SK-N-SH (cell line): ENCODE measurements around the gene ADAMTS6. TPM values are rescaled to one million over a fixed set of nuclear protein-coding genes. Genes with fewer than 3 reads are reported as not detected.

ENCODE experiments used
- CTCF ChIA-PET: fragments of 300-600, 350-600 bp; formaldehyde crosslinking; extraction: SDS; loops from one replicate; lab custom pipeline; 2021; lab: Yijun Ruan, JAX
- POLR2A ChIA-PET: fragments of 350-600 bp; sonication (Branson Sonifier 250); formaldehyde crosslinking; extraction: SDS; loops from one replicate; lab custom pipeline; 2020; ENCODE audit warnings: antibody characterized with exemption, inconsistent platforms; lab: Yijun Ruan, JAX
- DNase-seq: peaks from one replicate; pipeline ENCODE4 v3.0.0; 2012
- H2AFZ ChIP-seq: fragments of 200-600 bp; sonication (generic); 2 replicates; pipeline ENCODE4 v1.8.1; 2016; ENCODE audit warnings: antibody characterized with exemption, mild to moderate bottlenecking, low read depth
- H3F3A ChIP-seq: fragments of 200-600 bp; sonication (generic); replicated peaks from 2 replicates; pipeline ENCODE3; 2016; ENCODE audit warnings: antibody characterized with exemption, mild to moderate bottlenecking; ENCODE audit not compliant: insufficient read depth
- H3K27ac ChIP-seq, 2 experiments: fragments of 200-500 bp in 1 of 2; fragments of 200-600 bp in 1 of 2; sonication (Bioruptor generic) in 1 of 2; sonication (generic), shearing (Covaris generic) in 1 of 2; 2 replicates each; pipeline versions ENCODE4 v1.5.1 to v1.6.1; 2014 to 2016; ENCODE audit warnings: low read depth in 2 of 2, inconsistent platforms in 1 of 2, low read length in 1 of 2, mild to moderate bottlenecking in 1 of 2, mixed read lengths in 1 of 2
- H3K27me3 ChIP-seq: fragments of 200-600 bp; sonication (generic), shearing (Covaris generic); 2 replicates; pipeline ENCODE4 v1.6.1; 2016; ENCODE audit warnings: mixed run types; ENCODE audit not compliant: insufficient read depth
- H3K36me3 ChIP-seq, 2 experiments: fragments of 200-500 bp in 1 of 2; fragments of 200-600 bp in 1 of 2; sonication (Bioruptor generic) in 1 of 2; sonication (generic) in 1 of 2; replicated peaks in 1 of 2; 2 replicates each; pipeline versions ENCODE3 to v1.5.1; 2014 to 2016; ENCODE audit warnings: low read length in 1 of 2, mild to moderate bottlenecking in 1 of 2; ENCODE audit not compliant: insufficient read depth in 2 of 2, control insufficient read depth in 1 of 2
- H3K4me1 ChIP-seq, 2 experiments: fragments of 200-500 bp in 1 of 2; fragments of 200-600 bp in 1 of 2; sonication (Bioruptor generic) in 1 of 2; sonication (generic), shearing (Covaris generic) in 1 of 2; 2 replicates each; pipeline versions ENCODE4 v1.5.1 to v1.6.1; 2014 to 2016; ENCODE audit warnings: low read depth in 1 of 2, low read length in 1 of 2, mixed run types in 1 of 2; ENCODE audit not compliant: insufficient read depth in 2 of 2, control insufficient read depth in 1 of 2
- H3K4me2 ChIP-seq: fragments of 200-600 bp; sonication (generic), shearing (Covaris generic); 2 replicates; pipeline ENCODE4 v1.6.1; 2017; ENCODE audit warnings: mixed run types
- H3K4me3 ChIP-seq, 2 experiments: fragments of 200-500 bp in 1 of 2; fragments of 200-600 bp in 1 of 2; sonication (Bioruptor generic) in 1 of 2; sonication (generic), shearing (Covaris generic) in 1 of 2; 2 replicates each; pipeline versions ENCODE4 v1.5.1 to v1.8.1; 2014 to 2016; ENCODE audit warnings: low read depth in 2 of 2, inconsistent platforms in 1 of 2, low read length in 1 of 2, mild to moderate bottlenecking in 1 of 2, mixed read lengths in 1 of 2, moderate library complexity in 1 of 2
- H3K79me2 ChIP-seq: fragments of 200-600 bp; sonication (generic); 2 replicates; pipeline ENCODE4 v1.8.1; 2017; ENCODE audit warnings: mild to moderate bottlenecking; ENCODE audit not compliant: insufficient read depth
- H3K9ac ChIP-seq: fragments of 200-600 bp; sonication (generic); 2 replicates; pipeline ENCODE4 v1.6.1; 2017; ENCODE audit warnings: mixed run types
- H3K9me2 ChIP-seq: fragments of 200-600 bp; sonication (generic); 2 replicates; pipeline ENCODE4 v1.6.1; 2017; ENCODE audit warnings: mixed run types
- H3K9me3 ChIP-seq: fragments of 200-600 bp; sonication (generic); 2 replicates; pipeline ENCODE4 v1.6.1; 2017; ENCODE audit warnings: mixed run types, mild to moderate bottlenecking, moderate library complexity
- H4K20me1 ChIP-seq: fragments of 200-600 bp; sonication (generic); 2 replicates; pipeline ENCODE4 v1.6.1; 2017; ENCODE audit warnings: mild to moderate bottlenecking, mixed run types; ENCODE audit not compliant: insufficient read depth
- ELF1 ChIP-seq: IDR thresholded peaks from 2 replicates; pipeline ENCODE4 v1.4.0; 2012
- EP300 ChIP-seq, 2 experiments: IDR thresholded peaks; 2 replicates each; pipeline versions ENCODE4 v1.4.0 to v1.6.1; 2012; ENCODE audit warnings: borderline replicate concordance in 1 of 2, low read depth in 1 of 2, low read length in 1 of 2
- EZH2phosphoT487 ChIP-seq: fragments of 200-600 bp; sonication (generic); IDR thresholded peaks from 2 replicates; pipeline ENCODE4 v1.6.1; 2017; ENCODE audit warnings: low read depth, mixed run types, mild to moderate bottlenecking, antibody characterized with exemption, moderate library complexity, borderline replicate concordance
- GATA2 ChIP-seq: sonication (generic); formaldehyde crosslinking; IDR thresholded peaks from 2 replicates; pipeline ENCODE4 v1.5.0; 2020; ENCODE audit warnings: mild to moderate bottlenecking, missing genetic modification reagents
- NRF1 ChIP-seq: IDR thresholded peaks from 2 replicates; pipeline ENCODE4 v1.6.1; 2012; ENCODE audit warnings: low read depth, mild to moderate bottlenecking, low read length
- PBX3 ChIP-seq: IDR thresholded peaks from 2 replicates; pipeline ENCODE4; 2012
- RAD21 ChIP-seq: IDR thresholded peaks from 2 replicates; pipeline ENCODE4 v1.6.1; 2012; ENCODE audit warnings: mild to moderate bottlenecking, low read length
- RCOR1 ChIP-seq: fragments of 150-350 bp; IDR thresholded peaks from 2 replicates; pipeline ENCODE4 v1.6.1; 2017; ENCODE audit warnings: antibody characterized with exemption, low read length
- REST ChIP-seq: IDR thresholded peaks from 2 replicates; pipeline ENCODE4 v1.6.1; 2012; ENCODE audit warnings: mild to moderate bottlenecking, low read depth, low read length, moderate library complexity
- RFX5 ChIP-seq: IDR thresholded peaks from 2 replicates; pipeline ENCODE4 v1.6.1; 2012; ENCODE audit warnings: mild to moderate bottlenecking, improper control_type of control experiment, low read length
- RXRA ChIP-seq: IDR thresholded peaks from 2 replicates; pipeline ENCODE4 v1.4.0; 2012; ENCODE audit warnings: low read depth, mild to moderate bottlenecking, borderline replicate concordance
- SIN3A ChIP-seq: IDR thresholded peaks from 2 replicates; pipeline ENCODE4 v1.6.1; 2012; ENCODE audit warnings: low read depth, mild to moderate bottlenecking, low read length, moderate library complexity, borderline replicate concordance
- TEAD4 ChIP-seq: IDR thresholded peaks from 2 replicates; pipeline ENCODE4 v1.4.0; 2012; ENCODE audit warnings: mild to moderate bottlenecking, borderline replicate concordance; ENCODE audit not compliant: insufficient read depth
- WGBS: methylation state at CpG from one replicate; pipeline ENCODE4 v1.1.6; 2017; ENCODE audit warnings: low lambda C conversion rate; 5-methylcytosine and 5-hydroxymethylcytosine counted together
- polyA plus RNA-seq, 3 experiments: library from polyadenylated mRNA; depleted of rRNA; stranded (reverse); fragments of >200 nt; gene quantifications; 2 replicates each; pipeline ENCODE4 v1.2.3, GENCODE V29; 2012

ADAMTS6 gene
- polyA plus RNA-seq, 1 of the 3 experiments (the other 2 are of a cell fraction): 15.0 TPM

GRCh38 chr5:65482296-65482735, 596 bp upstream of the ADAMTS6 start:
- Histone ChIP-seq H3K79me2 (peaks cover 40% of the 10 kb centered on the region), H3K36me3 (no peaks in the 10 kb centered on the region), H3K4me1 (peaks cover 0 to 12% of the 10 kb centered on the region in 2 experiments; a peak in 1 of 4 replicates), H3K9me2 (no peaks in the 10 kb centered on the region), H3K27ac (peak overlapping the region; percentile 94 to 97), H3F3A (peaks cover 37% of the 10 kb centered on the region), H3K9me3 (no peaks in the 10 kb centered on the region), H3K4me3 (peak overlapping the region; percentile 74 to 89), H3K27me3 (no peaks in the 10 kb centered on the region), H3K9ac (peak overlapping the region; percentile 93), H3K4me2 (peak overlapping the region; percentile 97), H4K20me1 (no peaks in the 10 kb centered on the region), H2AFZ (peak overlapping the region; percentile 85)
- ChIA-PET CTCF (interaction anchor here (0.9 to 5.7 kb wide), 15 partner anchors 92 to 845 kb away, joined by 3 to 53 read pairs (median 6); partner anchors contain the start of gene SREK1IP1), POLR2A (interaction anchor here (1.7 kb wide), 1 partner anchor 447 kb away, joined by 7 read pairs; no protein-coding TSS in a partner anchor)
- under 1% methylated on average over 6 of the region's 6 CpGs for WGBS
- TF ChIP-seq EZH2phosphoT487 (no peak), RCOR1 (no peak), RFX5 (no peak)
- peak; percentile 19 for DNase-seq

DNA sequence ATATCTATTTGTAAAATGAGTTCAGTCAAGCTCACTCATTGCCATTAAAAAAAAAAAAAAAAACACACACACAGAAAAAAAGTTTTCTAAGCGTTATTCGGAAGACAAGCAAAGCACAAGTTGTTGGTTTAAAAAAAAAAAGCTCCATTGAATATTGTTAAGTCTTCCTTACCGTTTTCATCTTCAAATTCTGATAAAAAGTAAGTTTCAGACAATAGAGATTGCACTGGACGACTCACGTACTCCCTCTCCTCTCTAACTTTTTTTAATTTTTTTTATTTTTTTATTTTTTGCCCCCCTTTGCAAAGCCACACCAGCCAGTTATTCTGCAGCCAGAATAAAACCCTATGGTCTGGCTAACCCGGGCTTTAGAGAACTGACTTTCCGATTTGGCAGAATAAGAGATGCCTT, 544 bp downstream of the ADAMTS6 start:
- no peaks in the 10 kb centered on the region for H4K20me1 ChIP-seq
- peak overlapping the region; percentile 74 to 89 for H3K4me3 ChIP-seq
- H3K9me2 ChIP-seq: no peaks in the 10 kb centered on the region
- H3K79me2 ChIP-seq: peaks cover 51% of the 10 kb centered on the region
- 2% methylated on average over 7 of the region's 7 CpGs for WGBS
- peak overlapping the region; percentile 97 for H3K4me2 ChIP-seq
- H3K9me3 ChIP-seq: no peaks in the 10 kb centered on the region
- ChIA-PET POLR2A (no interaction called here), CTCF (interaction anchor here (1.0 to 5.7 kb wide), 7 partner anchors 12 to 846 kb away, joined by 3 to 53 read pairs (median 3); no protein-coding TSS in a partner anchor)
- peaks cover 37% of the 10 kb centered on the region for H3F3A ChIP-seq
- no peaks in the 10 kb centered on the region for H3K27me3 ChIP-seq
- H2AFZ ChIP-seq: 0 out of 2 replicates have a peak overlapping the region, but pooled peaks have one; percentile 75
- peak overlapping the region; percentile 94 to 97 for H3K27ac ChIP-seq
- H3K4me1 ChIP-seq: peaks cover 0 to 12% of the 10 kb centered on the region in 2 experiments; a peak in 1 of 4 replicates
- DNase-seq: peak; percentile 16
- peaks cover 0 to 8% of the 10 kb centered on the region in 2 experiments for H3K36me3 ChIP-seq
- TF ChIP-seq RAD21: no peak
- TF ChIP-seq EP300 (IDR thresholded peaks at IDR 0.05; ENCODE audit: borderline replicate concordance in 1 of 2, low read depth in 1 of 2, low read length in 1 of 2): no peak
- TF ChIP-seq GATA2 (CRISPR knock-in tag): no peak
- no peak for TF ChIP-seq RXRA
- no peak for TF ChIP-seq PBX3
- no peak for TF ChIP-seq RFX5
- TF ChIP-seq ELF1: no peak
- no peak for TF ChIP-seq TEAD4
- no peak for TF ChIP-seq SIN3A
- no peak for TF ChIP-seq NRF1
- TF ChIP-seq EZH2phosphoT487: no peak
- no peak for TF ChIP-seq REST
- TF ChIP-seq RCOR1: no peak
- H3K9ac ChIP-seq: peak overlapping the region; percentile 93
